HG02970 (cell line): Measurements from ENCODE around the gene ZNF672.
"Not testable (repeated sequence)": the region's sequence is repeated elsewhere in the genome, so short reads cannot be mapped to it uniquely, and the experiment has no call there.

Source experiments
- ATAC-seq: cut with Tn5 transposase; IDR thresholded peaks from one replicate; pipeline ENCODE4 v1.9.1; 2021; ENCODE audit warnings: mild to moderate bottlenecking, moderate library complexity, moderate number of reproducible peaks; ENCODE audit not compliant: unreplicated experiment, low FRiP score

The ZNF672 gene

DNA sequence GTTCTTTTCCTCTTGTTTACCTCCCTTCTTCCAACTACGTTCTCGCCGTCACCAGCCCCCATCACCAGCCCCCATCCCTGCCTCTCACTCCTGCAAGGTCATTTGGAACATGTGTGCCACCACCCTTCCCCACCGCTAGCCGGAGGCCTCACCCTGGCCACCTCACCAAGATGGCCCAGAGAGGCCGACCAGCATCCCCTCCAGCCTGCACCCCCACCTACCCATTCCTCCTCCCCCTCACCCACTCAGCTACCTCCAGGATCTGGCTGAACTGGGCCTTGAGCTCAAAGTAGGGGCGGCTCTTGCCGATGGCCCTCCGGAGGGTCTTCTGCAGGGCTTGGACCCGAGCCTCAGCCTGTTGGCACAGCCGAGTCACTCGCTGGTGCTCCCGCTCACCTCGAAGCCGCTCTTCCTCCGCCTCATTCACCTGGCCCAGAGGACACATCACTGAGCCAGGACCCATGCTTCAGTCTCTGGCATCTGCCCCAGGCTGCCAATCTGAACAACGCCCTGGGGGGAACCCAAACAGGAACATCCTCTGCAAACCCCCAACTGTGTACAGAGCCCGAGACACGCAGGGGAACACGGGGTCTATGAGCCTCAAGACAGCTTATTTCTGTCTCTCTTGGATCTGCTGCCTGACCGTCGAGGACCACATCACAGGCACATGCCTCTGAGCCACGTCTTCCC, 25.1 kb upstream of the ZNF672 start:
- ATAC-seq, result no peak

DNA sequence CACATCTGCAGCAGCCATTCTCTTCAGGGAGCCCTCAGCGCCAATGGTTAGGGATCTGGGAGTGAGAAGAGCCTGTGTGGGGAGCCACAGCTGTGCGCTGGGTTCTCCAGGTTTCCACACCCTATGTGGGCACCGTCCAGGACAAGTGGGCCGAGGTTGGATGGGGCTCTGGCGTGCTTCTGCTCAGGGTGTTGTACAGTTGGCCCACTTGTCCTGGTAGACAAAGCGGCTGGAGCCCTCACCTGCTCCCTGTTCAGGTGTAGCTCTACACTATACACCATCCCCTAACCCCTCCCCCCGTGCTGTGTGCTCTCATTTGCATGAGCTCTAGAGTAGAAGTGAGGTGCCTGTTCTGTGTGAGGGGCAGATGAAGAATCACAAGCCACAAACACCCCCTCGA, 24.5 kb upstream of the ZNF672 start:
- ATAC-seq, result no peak

DNA sequence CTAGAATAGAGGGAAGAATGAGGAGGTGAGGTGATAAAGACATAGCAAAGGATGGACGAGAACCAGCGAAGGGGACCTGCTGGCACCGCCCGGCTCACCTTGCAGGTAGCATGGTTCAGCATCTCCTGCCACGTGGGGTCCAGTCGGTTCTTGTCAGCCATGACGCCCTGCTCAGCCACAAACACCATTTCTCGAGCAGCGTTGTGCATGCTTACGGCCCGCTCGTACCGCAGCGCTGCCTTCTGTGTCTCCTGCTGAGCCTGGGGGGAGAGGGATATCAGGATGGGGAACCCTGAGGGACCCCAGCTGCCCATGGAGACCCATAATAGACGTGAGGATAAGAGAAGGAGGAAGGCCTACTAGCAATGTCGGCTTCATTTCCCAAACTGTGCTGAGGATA, 23.7 kb upstream of the ZNF672 start:
- no peak for ATAC-seq

DNA sequence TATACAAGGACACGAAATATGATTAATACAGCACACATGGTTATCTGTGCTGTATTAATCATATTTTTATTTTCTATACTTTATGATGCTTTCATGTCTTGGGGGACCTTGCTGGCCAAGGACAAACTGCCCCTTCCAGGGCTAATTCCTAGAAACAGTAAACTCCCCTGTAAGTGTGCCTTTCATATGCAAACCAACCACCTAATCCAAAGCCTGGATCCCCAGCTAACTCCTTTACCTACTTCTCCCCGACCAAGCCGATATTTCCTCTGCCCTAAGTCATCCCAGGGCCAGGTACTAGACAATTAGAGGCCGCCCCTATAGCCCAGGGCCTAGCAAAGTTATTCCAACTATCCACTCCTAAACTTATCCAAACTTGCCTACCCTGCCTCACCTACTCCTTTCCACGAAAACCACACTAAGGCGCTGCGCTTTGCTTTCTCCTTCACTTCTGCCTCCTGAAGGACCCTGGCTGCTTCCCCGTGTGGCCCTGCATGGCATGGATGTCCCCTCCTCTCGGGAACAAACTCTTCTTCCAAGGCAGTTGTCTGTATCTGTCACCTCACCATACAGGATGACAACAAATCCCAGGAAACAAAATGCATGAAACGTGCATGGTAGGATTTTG, 22.5 kb upstream of the ZNF672 start:
- no peak for ATAC-seq

DNA sequence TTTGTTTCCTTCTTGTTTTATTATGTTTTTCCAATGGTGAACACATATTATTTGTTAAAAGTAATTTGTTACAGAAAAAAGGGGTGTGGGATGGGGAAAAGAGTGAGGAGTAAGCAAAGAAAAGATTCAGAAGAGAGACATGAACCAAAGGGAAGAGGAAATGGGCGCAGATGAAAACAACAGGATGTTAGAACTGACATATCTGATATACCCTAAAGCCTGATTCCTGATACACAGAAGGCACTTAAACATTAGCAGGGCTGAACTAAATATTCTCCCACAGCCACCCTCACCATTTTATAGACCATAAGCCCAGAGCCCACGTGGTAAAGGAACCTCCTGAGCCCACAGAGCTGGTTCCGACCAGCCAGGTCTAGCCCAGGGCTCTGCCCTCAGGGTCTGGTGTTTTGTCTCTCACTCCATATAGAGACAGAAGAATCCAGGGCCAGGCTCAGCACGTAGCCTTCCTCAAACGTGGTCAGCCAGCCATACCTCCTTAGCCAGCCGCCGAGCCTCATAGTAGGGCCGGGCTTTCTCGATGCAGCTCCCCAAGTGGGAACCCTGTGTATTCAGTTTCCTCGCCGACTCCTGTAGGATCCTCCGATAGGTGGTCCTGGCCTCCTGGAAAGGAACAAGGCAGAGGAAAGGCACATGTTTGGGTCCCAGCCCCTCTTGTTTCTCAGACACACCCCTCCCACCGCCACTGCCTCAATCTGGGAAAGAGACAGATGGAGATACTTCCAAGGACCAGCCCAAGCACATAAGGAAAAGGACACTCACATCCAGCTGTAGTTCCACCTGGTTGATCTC, 21.8 kb upstream of the ZNF672 start:
- ATAC-seq, result no peak

DNA sequence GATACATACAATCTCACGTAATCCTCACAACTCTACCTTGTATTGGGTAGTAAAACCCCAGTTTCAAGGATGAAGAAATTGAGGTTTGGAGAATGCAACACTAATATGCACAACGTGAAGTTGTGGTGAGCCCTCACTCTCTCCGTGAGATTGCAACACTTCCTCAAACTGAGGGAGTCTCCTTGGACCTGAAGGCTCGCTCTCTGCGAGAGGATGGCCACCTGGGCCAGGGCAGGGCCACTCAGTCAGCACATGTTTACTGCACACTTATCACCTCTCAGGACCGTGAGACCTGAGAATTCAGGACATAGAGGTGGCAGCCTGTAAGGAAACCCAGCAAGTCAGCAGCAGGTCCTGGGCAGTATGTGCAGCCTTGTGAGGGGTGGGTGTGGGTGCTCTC, 21.0 kb upstream of the ZNF672 start:
- no peak for ATAC-seq

DNA sequence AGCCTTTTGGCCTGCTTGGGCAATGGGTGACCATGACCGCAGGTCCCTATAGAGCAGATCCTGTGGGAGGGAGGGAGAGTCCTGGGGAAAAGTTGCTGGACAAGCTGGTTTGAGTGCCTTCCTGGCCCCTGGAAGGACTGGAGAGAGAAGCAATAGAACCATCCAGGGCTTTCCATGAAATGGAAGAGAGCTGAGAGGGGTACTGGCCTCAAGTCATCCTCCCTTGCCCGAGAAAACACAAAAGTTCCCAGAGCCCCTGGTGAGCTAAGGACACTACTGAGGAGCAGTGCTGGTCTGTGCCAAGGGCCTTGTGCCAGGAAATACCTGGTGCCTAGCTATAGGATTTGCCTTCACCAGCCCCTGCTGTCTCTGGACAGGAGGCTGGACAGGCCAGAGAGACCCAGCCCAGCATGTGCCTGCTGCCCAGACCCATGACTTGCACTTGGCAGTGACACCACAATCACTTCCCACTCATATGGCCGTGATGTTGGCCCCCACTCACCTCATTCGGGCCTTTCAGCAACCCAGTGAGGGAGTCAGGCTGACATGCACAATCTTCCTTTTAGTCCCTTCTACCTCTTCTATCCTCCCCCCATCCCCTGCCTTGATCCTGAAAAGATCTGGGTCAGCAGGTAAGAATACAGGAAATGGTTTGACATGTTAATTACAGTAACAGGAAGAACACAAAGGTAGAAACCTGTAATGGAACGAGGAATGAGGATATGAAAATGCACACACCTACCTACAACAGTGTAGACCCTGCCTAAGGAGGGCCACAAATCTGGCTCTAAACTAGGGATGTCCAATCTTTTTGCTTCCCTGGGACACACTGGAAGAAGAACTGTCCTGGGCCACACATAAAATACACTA, 19.3 kb upstream of the ZNF672 start:
- ATAC-seq, result no peak

DNA sequence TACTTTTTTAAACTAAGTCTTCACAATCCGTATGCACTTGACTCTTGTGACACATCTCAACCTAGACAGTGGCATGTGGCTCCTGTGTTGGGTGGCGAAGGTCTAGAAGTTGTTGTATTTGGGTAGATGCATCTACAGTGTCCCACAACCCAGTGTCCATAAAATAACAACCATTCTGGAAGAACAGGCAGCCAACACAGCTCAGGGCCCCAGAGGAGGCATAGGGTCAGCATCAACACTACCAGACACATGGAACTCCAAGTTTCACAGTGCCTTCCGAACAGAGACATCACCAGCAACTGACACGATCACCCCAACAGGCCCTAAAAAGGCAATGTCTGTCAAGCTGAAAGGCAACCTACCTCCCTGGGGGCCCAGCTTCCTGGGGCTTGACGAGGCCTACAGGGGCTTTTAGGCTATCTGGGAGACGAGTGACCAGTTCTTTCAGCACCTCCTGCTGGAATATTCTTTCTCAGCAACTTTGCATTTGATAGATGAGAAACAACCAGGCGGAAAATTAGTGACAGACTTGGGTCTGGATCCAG, 17.9 kb upstream of the ZNF672 start:
- ATAC-seq, result no peak

DNA sequence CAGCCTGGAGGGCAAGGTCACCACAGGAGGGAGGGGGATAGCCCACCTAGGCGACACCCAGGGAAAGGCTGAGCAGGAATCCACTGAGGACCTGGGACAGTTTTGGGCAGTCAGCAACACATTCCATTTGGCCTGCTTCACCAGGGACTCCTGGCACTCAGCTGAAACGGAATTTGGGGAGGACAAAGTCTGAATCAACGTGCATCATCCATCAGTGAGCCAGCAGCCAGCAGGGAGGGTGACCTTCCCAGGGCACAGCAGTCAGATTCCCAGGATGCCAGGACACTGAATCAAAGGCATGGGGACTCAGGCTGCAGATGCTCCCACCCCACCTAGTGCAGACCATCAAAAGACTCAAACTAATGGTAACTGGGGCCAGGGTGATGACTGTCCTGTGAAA, 16.9 kb upstream of the ZNF672 start:
- no peak for ATAC-seq

DNA sequence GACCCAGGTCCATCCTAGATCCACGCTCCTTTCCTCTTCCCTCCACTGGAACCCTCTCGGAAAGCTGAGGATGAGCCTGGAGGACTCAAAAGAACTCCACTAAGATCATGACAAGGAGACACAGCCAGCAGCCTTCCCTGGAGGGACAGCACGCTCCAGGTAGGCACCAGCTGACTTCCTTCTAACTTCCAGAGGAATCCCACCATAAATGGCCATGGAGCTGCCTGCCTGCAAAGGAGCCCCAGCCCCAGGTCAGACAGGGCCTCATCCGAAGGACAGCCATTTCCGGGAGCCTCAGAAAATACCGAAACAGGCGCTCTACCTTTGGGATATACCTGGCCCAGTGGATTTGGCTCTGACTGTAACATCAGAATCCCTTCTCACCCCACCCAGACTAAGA, 16.4 kb upstream of the ZNF672 start:
- no peak for ATAC-seq

DNA sequence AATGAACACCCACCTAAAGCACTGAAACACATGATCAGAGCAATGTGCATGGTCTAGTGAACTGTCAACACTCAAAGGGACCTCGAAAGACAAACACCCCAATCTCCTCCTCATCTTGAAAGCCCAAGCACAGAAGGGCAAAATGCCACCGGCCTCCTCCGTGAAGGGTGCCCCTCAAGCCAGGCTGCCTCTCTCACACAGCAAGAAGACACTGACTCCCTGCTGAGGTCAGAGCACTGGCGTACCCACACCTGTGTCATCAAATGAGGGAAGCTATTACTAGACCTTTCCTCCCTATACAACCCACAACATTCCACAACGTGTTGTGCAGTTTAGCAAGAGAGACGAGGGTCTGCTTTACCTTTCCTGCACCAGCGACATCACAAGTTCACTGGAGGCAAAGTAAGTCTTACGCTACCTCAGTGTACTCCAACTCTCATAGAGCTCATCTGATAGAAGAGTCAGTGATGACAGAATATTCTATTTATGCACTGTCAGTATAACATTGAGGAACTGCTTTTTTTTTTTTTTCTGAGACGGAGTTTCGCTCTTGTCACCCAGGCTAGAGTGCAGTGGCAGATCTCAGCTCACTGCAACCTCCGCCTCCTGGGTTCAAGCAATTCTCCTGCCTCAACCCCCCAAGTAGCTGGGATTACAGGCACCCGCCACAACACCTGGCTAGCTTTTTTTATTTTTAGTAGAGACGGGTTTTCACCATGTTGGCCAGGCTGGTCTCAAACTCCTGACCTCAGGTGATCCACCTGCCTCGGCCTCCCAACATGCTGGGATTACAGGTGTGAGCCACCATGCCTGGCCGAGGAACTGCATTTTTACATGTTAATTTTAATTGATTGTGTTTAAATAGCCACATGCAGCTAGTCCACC, 15.6 kb upstream of the ZNF672 start:
- ATAC-seq, result no peak

DNA sequence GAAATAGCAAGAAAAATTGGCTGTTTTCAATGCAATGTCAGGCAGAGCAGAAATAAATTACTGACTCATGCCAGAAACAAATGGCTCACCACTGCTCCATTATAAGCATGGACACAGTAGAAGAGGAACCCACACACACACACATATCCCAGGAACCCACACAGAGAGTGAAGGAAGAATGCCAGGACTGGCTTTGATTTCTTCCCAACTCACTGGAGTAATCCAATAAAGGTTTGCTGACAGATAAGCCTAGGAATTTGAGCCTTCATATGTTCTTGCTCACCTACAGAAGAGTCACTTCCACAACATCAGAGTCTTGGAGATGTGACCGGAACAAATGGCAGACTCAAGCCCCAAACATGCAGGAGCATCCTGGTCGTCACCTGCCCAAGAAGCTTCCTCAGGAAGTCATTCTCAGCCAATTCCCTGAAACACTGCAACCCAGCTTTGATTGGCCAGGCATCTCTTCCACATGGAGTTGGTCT, 14.5 kb upstream of the ZNF672 start:
- no peak for ATAC-seq

DNA sequence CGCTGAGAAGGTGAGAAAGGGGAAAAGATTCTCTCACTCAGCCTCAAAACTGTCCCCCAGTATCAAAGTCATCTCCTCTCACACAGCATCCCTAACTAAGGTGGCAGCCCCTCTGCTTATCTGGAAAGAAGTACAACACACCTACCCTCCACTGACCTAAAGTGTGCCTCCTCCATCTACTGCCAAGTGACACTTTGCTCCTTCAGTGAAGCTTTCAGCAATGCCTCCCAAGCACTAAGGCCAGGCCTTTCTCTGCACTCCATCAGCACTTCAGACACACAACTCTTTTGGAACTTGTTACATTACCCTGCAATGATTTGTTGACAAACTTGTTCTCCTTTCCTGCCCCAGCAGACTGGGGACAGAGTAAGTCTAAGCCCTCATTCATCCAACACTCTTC, 13.7 kb upstream of the ZNF672 start:
- ATAC-seq, result no peak

DNA sequence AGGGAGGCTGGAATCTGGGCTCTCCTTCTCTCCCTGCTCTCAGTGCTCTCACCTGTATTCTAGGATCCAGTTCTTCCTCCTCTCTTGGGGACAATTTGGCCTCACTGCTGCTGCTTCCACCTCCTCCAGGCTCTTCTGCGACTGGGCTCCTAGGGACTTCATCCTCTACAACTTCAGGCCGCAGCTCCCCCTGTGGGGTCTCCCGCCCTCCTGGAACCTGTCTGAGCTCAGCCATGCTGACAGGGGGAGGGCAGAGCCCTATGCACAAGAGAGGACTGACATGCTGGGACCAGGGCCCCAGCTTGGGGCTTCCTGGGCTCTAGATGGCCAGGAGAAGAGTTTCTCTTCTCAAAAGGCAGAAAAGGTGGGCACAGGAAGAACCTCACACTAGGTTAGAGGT, 13.3 kb upstream of the ZNF672 start:
- no peak for ATAC-seq

DNA sequence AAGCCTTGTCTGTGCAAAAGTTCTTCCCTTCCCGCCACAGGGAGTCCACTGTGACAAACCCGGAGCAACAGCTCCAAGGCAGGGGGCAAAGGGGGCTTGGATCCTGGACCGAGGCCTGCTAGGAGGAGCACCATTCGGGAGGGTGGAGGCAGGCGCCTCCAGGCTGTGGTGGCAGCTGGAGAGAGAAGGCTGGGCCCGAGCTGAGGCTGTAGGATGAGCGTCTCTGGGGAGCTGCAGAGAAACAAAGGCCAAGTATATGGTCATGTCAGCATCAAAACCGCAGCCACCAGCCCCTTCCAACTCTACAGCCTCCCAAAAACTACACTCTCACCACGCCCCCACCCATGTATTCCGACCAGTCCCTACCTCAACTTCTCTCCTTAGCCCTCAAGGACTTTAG, 12.9 kb upstream of the ZNF672 start:
- ATAC-seq, result no peak

DNA sequence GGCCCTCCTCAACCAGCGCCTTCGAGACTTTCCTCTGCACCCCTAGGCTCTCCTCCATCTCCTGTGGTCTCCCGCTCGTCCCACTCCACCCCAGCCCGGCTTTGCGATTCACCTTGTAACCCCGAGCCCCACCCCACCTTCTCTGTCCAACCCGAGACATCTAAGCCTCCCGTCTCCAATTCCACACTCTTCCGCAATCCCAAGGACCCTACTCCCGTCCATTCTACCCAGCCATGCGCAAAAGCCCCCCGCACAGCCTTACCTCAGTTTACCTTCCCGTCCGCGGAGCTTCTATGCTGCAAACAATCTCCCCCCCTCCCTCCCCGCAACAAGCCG, 12.5 kb upstream of the ZNF672 start:
- peak; percentile 1 for ATAC-seq

DNA sequence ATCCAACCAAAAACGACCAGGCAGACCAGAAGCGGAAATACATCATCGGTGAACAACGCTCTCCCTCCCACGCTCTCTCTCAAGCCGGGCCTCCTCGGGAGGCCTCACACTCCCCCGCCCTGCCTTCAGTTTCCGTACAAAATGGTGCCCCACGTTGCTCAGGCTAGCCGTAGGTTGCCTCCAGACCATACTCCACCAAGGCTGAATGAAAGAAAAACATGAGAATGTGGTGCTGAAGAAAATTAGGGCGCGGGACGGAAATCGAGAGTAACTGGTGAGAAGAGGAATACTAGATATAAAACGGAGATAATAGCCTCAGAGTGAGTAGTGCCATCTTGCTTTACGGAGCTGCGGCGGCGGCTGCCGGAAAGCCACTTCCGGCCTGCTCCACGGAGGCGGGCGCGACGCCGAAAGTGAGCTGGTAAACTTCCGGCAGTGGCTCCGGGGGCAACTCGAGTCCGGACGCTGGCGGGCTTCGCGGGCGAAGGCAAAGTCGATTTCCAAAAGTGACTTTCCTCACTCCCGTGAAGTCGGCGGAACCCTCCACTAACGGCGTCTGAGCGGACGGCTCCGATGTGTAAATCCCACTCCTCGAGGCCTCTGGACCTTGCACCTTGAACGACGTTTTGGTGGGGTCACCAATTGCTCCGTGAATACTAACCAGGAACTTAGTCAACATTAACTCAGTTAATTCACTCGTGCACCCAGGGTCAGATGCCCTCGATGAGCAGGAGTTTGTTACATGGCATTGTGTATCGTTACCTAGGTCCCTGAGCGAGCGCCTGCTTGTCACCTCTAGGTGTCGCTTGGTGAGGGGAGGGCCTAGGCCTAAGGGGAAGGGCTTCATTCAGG, 11.9 kb upstream of the ZNF672 start, which contains the start of gene SH3BP5L:
Gene SH3BP5L, minus strand, starts transcription at position 7 of the 852 bp plus-strand sequence. CDS start 980 bp downstream, outside the sequence.
- ATAC-seq, result peak; percentile 93

DNA sequence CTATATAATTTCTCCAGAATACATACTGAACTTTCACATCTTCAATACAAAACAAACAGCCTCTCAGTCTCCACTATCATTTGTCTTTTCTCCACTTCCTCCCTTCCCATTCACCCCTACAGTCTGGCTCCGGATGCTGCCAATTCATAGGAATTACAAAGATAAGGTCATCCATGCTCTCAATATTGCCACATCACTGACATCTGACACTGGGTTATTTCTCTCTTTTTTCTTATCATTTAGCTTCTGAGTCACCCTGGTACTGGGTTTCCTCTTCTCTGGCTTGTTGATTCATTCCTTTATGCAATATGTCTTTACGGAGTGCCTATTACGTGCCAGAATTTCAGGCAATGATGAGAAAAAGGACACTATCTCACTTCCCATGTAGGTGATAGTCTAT, 9.2 kb upstream of the ZNF672 start:
- ATAC-seq, result no peak

DNA sequence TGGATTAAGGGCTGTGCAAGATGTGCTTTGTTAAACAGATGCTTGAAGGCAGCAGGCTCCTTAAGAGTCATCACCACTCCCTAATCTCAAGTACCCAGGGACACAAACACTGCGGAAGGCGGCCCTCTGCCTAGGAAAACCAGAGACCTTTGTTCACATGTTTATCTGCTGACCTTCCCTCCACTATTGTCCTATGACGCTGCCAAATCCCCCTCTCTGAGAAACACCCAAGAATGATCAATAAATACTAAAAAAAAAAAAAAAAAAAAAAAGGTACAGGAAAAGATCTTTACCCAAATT, 7.4 kb upstream of the ZNF672 start:
- ATAC-seq, result not testable (repeated sequence)
